DOHH2 (cell line): ENCODE measurements around the gene PRKCSH.

Experiments used
- H3F3A ChIP-seq: fragments of 200-600 bp; sonication (generic), shearing (Covaris generic); 2 replicates; pipeline ENCODE4 v1.6.0; 2016; ENCODE audit warnings: antibody characterized with exemption, mild to moderate bottlenecking; ENCODE audit not compliant: control insufficient read depth, insufficient read depth
- H3K27ac ChIP-seq: fragments of 200-600 bp; sonication (generic); 2 replicates; pipeline ENCODE4 v1.5.1; 2014; ENCODE audit warnings: low read depth, mild to moderate bottlenecking, low read length, moderate library complexity
- H3K27me3 ChIP-seq: fragments of 200-600 bp; sonication (generic); 2 replicates; pipeline ENCODE4 v1.6.1; 2014; ENCODE audit warnings: mild to moderate bottlenecking, low read length, mixed read lengths; ENCODE audit not compliant: control insufficient read depth
- H3K36me3 ChIP-seq: fragments of 200-600 bp; sonication (generic); 2 replicates; pipeline ENCODE4 v1.6.1; 2014; ENCODE audit warnings: mild to moderate bottlenecking, low read length, moderate library complexity, mixed read lengths; ENCODE audit not compliant: control insufficient read depth
- H3K4me1 ChIP-seq: fragments of 200-600 bp; sonication (generic); 2 replicates; pipeline ENCODE4 v1.6.1; 2014; ENCODE audit warnings: mild to moderate bottlenecking, low read length, mixed read lengths; ENCODE audit not compliant: control insufficient read depth
- H3K4me2 ChIP-seq: fragments of 200-600 bp; sonication (generic); 2 replicates; pipeline ENCODE4 v1.6.0; 2014; ENCODE audit warnings: mild to moderate bottlenecking, low read length, moderate library complexity
- H3K4me3 ChIP-seq: fragments of 200-600 bp; sonication (generic); 2 replicates; pipeline ENCODE4 v1.5.1; 2014; ENCODE audit warnings: mild to moderate bottlenecking, low read length, mixed read lengths
- H3K79me2 ChIP-seq: fragments of 200-600 bp; sonication (generic); 2 replicates; pipeline ENCODE4 v1.6.1; 2014; ENCODE audit warnings: mild to moderate bottlenecking, low read length, mixed read lengths; ENCODE audit not compliant: control insufficient read depth
- H3K9me2 ChIP-seq: fragments of 200-600 bp; sonication (generic); replicated peaks from 2 replicates; pipeline ENCODE4 v1.6.1; 2014; ENCODE audit warnings: mild to moderate bottlenecking, low read length, mixed read lengths; ENCODE audit not compliant: control insufficient read depth
- H3K9me3 ChIP-seq: fragments of 200-600 bp; sonication (generic); 2 replicates; pipeline ENCODE4 v1.6.1; 2014; ENCODE audit warnings: antibody characterized with exemption, low read length, mixed read lengths; ENCODE audit not compliant: control insufficient read depth, insufficient read depth
- H4K20me1 ChIP-seq: fragments of 200-600 bp; sonication (generic); 2 replicates; pipeline ENCODE4 v1.6.0; 2014; ENCODE audit warnings: low read depth, mild to moderate bottlenecking, antibody characterized with exemption, low read length, moderate library complexity; ENCODE audit not compliant: control insufficient read depth, insufficient read depth
- EZH2phosphoT487 ChIP-seq: fragments of 200-600 bp; sonication (generic); IDR thresholded peaks from 2 replicates; pipeline ENCODE4 v1.6.1; 2017; ENCODE audit warnings: borderline replicate concordance, mild to moderate bottlenecking, antibody characterized with exemption, low read length, moderate library complexity, mixed read lengths
- TF ChIP-seq, protein P1 (sequence below): fragments of 200-600 bp; sonication (generic); IDR thresholded peaks from one replicate; pipeline ENCODE4 v1.5.1; 2014; ENCODE audit warnings: antibody characterized with exemption, mild to moderate bottlenecking, low read depth, low read length; ENCODE audit not compliant: poor library complexity, severe bottlenecking

The PRKCSH gene

DNA sequence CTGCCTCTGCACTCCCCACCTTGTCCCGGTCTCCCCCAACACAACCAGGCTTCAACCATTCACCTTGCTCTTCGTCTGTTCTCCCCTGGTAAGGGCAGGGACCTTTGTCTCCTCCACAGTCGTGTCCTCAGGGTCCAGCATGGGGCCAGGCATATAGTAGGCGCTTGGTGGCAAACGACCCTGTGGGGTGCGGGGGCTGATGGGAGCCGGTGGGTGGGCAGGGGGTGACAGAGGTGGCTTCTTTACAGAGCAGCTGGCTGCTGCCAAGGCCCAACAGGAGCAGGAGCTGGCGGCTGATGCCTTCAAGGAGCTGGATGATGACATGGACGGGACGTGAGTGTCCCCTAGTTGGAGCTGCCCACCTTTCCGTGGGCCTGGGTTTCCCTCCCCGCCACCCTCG is 9.7 kb downstream of the PRKCSH start:
- Histone ChIP-seq H3K27ac (no peak overlapping the region), H3K79me2 (peaks cover 5% of the 10 kb centered on the region; the same call in 1 of the 2 replicates), H3F3A (no peaks in the 10 kb centered on the region), H3K27me3 (no peaks in the 10 kb centered on the region), H3K4me2 (no peak overlapping the region), H3K9me3 (no peaks in the 10 kb centered on the region), H3K4me1 (no peaks in the 10 kb centered on the region), H3K36me3 (peaks cover 79% of the 10 kb centered on the region), H3K4me3 (no peak overlapping the region), H4K20me1 (peaks cover 5% of the 10 kb centered on the region; the same call in 1 of the 2 replicates), H3K9me2 (no peaks in the 10 kb centered on the region)
- no peak for TF ChIP-seq EZH2phosphoT487
- TF ChIP-seq, protein P1, sequence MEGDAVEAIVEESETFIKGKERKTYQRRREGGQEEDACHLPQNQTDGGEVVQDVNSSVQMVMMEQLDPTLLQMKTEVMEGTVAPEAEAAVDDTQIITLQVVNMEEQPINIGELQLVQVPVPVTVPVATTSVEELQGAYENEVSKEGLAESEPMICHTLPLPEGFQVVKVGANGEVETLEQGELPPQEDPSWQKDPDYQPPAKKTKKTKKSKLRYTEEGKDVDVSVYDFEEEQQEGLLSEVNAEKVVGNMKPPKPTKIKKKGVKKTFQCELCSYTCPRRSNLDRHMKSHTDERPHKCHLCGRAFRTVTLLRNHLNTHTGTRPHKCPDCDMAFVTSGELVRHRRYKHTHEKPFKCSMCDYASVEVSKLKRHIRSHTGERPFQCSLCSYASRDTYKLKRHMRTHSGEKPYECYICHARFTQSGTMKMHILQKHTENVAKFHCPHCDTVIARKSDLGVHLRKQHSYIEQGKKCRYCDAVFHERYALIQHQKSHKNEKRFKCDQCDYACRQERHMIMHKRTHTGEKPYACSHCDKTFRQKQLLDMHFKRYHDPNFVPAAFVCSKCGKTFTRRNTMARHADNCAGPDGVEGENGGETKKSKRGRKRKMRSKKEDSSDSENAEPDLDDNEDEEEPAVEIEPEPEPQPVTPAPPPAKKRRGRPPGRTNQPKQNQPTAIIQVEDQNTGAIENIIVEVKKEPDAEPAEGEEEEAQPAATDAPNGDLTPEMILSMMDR: no peak

DNA sequence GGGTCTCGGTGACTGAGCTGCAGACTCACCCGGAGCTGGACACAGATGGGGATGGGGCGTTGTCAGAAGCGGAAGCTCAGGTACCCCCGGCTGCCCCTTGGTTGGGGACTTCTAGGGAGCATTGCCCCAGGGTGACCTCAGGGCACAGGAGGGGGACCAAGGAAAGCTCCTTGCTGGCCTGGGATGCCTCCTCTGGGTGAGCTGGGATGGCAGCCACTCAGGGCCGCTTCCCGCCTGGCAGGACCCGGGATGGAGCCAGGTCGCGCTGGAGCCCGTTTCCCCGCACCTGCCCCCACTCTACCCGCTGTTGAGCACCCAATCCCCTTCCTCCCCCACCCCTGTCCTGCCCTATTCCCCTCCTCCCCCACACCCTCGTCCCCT is 10.8 kb downstream of the PRKCSH start:
- Histone ChIP-seq H3K9me3 (no peaks in the 10 kb centered on the region), H3F3A (no peaks in the 10 kb centered on the region; the same call in 1 of the 2 replicates), H3K9me2 (no peaks in the 10 kb centered on the region), H3K79me2 (no peaks in the 10 kb centered on the region), H4K20me1 (peaks cover 5% of the 10 kb centered on the region; the same call in 1 of the 2 replicates), H3K4me3 (no peak overlapping the region), H3K4me2 (no peak overlapping the region), H3K4me1 (no peaks in the 10 kb centered on the region), H3K36me3 (peaks cover 77% of the 10 kb centered on the region), H3K27ac (no peak overlapping the region), H3K27me3 (no peaks in the 10 kb centered on the region)
- TF ChIP-seq, protein P1: no peak
- no peak for TF ChIP-seq EZH2phosphoT487

DNA sequence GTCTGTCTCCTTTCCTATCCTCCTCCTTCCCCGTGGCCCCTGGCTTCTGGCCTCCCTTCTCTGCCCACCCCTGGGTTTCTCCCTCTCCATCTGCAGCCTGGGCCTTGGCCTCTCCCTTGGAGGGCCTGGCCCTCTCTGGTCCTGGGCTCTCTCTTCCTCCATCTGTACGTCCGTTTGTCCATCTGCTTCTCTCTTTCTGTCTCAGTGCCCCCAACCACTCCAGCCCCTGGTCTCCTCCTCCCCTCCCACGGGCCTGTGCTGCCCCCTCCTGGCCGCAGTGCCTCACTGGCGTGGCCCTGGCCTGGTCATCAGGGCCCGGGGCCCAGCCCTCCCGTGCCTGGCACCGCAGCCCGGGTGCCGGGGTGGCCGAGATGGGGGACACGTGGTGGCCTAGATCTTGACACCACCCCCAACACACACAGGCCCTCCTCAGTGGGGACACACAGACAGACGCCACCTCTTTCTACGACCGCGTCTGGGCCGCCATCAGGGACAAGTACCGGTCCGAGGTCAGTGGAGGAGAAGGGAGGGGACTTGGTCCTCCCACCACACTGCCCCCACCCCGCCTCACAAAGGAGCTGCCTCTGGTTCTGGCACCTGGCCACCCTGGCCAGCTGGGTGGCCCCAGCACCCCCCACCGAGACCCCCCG is 11.3 kb downstream of the PRKCSH start:
- Histone ChIP-seq H3K27me3 (no peaks in the 10 kb centered on the region), H3K4me3 (no peak overlapping the region), H3K4me2 (no peak overlapping the region), H3K79me2 (no peaks in the 10 kb centered on the region), H3K27ac (no peak overlapping the region), H3K36me3 (peaks cover 72% of the 10 kb centered on the region), H3K9me3 (no peaks in the 10 kb centered on the region), H3K9me2 (no peaks in the 10 kb centered on the region), H3K4me1 (peaks cover 3% of the 10 kb centered on the region), H4K20me1 (peaks cover 4% of the 10 kb centered on the region; the same call in 1 of the 2 replicates), H3F3A (no peaks in the 10 kb centered on the region; the same call in 1 of the 2 replicates)
- TF ChIP-seq, protein P1: peak; percentile 88
- TF ChIP-seq EZH2phosphoT487: no peak
